HG02981 (cell line): ENCODE measurements around the gene APOL1.
"Not testable (repeated sequence)": the region's sequence is repeated elsewhere in the genome, so short reads cannot be mapped to it uniquely, and the experiment has no call there.

ENCODE experiments used
- ATAC-seq: cut with Tn5 transposase; IDR thresholded peaks from one replicate; pipeline ENCODE4 v1.9.1; 2021; ENCODE audit warnings: mild to moderate bottlenecking, moderate library complexity; ENCODE audit not compliant: unreplicated experiment

The APOL1 gene

DNA sequence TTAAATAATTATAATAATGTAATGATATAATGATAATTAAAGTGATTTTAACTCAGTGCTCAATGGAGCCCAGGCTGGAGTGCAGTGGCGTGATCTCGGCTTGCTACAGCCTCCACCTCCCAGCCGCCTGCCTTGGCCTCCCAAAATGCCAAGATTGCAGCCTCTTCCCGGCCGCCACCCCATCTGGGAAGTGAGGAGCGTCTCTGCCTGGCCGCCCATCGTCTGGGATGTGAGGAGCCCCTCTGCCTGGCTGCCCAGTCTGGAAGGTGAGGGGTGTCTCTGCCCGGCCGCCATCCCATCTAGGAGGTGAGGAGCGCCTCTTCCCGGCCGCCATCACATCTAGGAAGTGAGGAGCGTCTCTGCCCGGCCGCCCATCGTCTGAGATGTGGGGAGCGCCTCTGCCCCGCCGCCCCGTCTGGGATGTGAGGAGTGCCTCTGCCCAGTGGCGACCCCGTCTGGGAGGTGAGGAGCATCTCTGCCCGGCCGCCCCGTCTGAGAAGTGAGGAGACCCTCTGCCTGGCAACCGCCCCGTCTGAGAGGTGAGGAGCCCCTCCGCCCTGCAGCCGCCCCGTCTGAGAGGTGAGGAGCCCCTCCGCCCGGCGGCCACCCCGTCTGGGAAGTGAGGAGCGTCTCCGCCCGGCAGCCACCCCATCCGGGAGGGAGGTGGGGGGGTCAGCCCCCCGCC is 37.6 kb downstream of the APOL1 start:
- ATAC-seq = not testable (repeated sequence)

DNA sequence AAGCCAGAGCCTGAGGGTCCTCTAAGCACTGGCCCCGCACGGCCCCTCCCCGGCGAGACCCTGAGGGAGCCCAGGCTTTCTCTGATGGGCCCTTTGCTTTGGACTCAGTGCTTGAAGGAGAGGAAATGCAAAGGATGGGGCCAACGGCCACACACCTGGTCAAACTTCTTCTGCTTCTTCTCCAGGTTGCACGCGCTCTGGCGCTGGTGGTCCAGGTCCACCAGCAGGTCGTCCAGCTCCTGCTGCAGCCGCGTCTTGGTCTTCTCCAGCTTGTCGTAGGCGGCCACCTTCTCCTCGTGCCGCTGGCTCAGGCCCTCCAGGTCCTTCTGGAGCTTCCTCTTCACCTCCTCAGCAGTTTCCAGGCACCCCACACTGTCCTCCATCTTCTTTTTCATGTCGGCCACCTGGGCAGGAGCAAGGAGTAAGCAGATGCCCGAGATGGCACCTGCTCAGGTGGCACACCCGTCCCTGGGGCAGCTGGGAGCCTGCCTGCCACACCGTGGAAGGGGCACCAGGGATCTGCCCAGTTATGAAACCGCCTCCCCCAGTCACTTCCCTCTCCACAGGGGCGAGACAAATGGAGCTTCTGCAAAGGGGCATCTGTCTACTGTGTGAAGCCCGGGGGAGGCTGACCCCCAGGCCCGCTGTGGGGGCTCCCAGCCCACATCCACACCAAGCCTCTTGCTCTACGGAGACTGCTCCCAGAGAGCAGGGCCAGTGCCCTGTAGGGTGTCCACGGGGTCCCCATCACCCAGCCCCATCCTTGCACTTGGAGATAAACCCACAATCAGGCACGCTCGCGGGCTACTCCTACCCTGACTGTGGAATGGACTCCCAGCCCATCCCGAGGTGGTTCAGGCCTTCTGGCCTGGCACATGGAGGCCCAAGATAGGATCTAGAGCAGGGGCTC is 39.2 kb downstream of the APOL1 start:
- ATAC-seq = no peak

DNA sequence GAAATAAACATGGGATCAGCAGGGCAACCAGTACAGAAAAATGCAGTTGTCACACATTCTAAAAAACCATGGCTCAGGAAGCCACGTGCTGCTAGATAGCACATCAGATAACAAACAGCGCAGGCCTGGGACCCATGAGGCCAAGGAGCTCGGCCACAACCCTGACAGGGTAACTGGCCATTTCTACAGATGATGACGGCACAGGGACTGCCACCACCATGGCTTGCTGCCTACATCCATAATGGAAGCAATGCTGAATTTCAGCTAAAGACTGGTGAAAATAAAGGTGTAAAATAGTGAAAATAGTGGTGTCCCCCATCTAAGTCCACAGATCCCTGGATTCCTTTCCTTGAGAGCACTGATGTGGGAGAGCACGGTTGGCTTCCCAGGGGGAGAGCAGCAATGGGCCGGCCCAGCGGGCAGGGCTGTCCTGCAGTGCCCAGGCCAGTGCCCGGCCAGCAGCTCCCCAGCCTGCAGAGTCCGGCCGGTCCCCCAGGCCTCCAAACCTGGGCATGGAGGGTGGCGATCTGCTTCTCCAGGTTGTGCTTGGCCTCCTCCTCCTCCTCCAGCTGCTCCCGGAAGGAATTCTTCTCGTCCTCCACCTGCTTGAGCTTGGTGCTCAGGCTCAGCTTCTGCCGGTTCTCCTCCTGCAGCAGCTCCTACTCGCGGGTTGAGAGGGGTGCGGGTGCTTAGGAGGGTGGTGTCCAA is 40.0 kb downstream of the APOL1 start:
- no peak for ATAC-seq

DNA sequence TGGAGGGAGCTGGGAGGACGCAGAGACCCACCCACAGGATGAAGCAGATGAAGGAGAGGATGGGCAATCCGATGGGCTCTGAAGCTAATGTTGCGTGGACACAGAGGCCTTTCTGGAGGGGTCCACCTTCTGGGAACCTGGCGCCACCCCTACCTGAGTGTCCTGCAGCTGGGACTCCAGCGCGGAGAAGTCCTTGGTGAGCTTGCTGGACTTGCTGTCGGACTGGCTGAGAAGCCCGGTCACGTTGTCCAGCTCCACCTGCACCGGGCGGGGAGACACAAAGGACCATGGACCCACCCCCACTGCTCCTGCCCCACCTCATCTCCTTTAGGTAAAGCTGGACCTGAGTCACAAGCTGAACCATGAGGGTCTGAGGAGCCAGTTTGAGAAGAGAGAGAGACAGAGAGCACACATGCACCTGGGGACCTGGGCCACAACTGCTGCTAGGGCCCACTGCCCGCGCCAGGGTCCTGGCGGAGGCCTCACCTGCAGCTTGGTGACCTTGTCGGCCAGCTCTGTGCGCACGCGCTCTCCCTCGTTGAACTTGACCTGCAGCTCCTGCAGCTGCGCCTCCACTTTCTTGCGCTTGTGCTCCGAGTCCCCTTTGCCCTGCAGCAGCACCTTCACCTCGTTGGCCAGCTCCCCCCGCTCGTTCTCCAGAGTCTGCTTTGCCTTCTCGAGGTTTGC is 40.8 kb downstream of the APOL1 start:
- no peak for ATAC-seq

DNA sequence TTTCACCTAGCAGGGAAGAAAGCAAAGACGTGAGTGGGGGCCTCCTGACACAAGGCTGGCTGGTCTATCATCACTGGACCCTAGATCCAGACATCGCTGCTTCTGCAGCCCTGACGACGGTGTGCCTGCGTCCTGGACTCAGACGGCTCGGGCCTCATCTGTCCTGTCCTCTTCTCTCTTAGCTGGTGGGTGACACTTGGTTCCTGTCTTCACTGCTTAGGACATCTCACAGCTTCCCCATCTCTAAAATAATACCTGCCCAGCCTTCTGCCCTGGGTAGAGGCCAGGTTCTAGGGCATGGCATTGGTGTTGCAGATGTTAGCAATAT is 41.3 kb downstream of the APOL1 start:
- no peak for ATAC-seq

DNA sequence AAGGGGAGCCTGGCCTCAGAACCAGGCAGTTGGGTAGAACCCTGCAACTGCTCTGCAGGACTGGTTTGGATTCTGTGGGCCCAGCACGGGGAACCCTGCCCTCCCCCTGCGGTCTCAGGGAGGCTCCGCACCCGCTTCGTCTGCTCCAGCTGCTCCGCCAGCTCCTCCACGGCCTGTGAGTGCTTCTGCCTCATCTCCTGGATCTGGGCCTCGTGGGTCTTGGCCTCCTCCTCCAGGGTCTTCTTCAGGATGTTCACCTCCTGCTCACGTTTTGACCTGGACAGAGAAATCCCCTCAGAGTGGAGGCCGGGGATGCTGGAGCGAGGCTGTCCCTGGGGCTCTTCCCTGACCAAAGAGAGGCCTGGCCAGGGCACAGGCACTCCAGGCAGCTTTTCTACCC is 41.9 kb downstream of the APOL1 start:
- no peak for ATAC-seq

DNA sequence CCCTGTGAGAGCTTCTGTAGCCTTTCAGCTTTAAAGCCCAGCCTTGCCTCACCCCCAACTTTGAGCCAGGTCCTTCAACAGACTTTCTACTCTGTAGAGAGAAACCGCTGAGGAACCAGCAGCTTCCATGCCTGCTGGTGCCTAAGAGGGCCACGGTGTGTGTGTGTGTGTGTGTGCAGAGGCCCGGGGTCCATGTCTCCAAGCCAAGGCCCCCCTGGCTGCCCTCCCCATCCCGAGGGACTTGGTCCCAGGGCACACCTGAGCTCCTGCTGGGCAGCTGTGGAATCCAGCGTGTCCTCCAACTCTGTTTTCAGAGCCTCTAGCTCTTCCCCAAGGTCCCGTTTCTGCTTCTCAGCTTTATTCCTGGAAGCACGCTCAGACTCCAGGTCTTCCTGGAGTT is 42.3 kb downstream of the APOL1 start:
- ATAC-seq = no peak

DNA sequence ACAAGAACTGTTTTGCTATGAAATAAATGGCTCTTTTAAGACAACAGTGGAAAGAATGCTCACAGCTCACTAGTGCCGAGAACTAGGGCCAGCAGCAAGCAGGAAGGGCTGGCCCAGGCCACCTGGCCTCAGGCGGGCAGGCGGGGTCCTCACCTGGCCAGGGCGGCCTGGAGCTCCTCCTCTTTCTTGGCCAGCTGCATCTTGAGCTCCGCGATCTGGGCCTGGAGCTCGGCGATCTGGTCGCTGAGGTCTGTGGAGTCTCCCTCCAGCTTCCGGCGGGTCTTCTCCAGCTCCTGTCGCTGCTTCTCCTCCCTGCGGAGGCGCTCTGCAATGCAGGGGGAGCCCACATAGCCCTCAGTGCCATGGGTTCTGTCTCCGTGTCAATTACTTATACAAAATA is 43.8 kb downstream of the APOL1 start:
- ATAC-seq = no peak

DNA sequence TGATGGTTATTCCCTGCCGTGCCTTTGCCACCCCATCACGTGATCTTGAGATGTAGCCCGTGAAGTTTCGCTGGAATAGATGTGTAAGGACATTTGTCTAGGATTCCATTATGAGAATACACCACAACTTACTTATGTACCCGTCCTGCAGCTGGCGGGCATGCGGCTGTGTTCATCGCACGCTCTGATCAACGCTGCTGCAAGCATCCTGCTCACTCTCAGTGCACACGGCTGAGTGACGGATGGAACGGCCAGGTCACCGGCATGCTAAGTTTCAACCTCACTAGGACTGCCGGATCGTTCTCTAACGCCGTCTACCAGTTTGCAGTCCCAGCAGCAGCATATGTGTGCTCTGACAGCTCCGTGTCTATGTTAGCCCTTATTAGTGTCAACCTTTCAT is 44.6 kb downstream of the APOL1 start:
- no peak for ATAC-seq

DNA sequence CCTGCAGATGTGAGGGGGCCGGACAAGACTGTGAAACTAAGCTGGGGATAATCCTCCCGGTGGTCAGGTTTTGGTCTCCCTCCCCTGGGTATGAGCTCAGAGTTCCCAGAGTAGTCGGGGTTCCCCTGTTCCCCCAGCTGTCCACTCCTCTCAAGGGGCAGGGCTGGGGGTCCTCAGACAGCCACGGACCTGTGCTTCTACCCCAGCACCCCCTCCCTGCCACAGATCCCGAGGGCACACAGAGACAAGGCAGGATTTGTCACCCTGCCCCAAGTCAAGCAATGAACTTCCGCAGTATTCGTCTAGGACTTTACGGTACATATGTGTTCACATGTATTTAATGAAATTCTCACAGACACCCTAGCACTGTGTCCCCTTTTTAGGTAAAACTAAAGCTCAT is 45.2 kb downstream of the APOL1 start:
- ATAC-seq = no peak

DNA sequence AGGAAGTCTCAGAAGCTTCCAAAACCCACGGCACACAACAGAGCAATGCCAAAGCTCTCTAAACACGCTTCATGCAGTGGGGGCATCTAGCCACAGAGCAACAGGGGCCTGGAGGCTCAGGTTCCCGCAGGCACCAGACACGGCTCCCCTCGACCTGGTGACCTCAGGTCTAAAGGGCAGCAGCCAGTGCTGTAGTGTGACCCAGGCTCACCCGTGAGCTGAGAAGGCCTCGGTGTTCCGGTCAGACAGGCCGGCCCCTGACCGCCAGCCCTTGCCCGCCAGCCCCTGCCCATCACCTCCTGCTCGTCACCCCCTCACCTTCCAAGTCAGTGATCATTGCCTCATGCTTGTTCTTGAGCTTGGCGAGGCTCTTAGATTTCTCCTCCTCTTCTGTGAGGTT is 45.7 kb downstream of the APOL1 start:
- ATAC-seq = no peak

DNA sequence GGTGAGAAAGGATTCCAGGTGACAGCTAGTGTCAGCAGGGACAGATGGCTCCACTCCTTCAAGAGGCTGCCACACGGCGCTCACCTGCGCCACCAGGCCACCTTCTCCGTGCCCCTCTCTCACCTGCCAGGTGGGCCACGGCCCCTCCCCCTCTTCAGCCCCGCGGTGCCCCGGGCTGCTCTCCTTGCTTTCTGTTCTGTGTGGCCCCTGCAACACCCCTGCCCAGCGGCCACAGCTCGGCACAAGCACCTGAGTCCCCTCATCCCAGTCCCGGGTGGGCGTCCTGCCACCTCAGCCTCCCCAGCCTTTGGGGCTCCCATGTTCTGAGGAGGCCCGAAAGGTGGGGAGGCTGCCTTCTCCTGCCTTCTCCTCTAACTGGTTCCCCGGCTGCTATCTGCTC is 46.4 kb downstream of the APOL1 start:
- no peak for ATAC-seq

DNA sequence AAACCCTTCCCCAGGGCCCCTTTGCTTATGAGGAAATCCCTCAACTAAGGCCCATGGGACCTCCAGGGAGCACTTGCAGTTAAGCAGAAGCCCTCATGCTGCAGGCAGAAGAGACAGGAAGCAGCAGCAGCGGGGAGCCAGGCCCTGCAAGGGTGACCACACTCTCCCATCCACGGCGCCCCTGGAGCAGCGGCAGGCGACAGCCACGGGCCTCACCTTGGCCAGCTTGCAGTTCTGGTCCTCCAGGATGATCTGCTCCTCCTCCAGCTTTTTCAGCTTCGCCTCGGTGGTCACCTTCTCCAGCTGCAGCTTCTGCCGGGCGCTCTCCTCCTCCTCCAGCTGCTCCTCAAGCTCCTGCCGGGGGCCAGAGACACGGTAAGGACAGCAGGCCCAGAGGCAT is 47.0 kb downstream of the APOL1 start:
- ATAC-seq = no peak

DNA sequence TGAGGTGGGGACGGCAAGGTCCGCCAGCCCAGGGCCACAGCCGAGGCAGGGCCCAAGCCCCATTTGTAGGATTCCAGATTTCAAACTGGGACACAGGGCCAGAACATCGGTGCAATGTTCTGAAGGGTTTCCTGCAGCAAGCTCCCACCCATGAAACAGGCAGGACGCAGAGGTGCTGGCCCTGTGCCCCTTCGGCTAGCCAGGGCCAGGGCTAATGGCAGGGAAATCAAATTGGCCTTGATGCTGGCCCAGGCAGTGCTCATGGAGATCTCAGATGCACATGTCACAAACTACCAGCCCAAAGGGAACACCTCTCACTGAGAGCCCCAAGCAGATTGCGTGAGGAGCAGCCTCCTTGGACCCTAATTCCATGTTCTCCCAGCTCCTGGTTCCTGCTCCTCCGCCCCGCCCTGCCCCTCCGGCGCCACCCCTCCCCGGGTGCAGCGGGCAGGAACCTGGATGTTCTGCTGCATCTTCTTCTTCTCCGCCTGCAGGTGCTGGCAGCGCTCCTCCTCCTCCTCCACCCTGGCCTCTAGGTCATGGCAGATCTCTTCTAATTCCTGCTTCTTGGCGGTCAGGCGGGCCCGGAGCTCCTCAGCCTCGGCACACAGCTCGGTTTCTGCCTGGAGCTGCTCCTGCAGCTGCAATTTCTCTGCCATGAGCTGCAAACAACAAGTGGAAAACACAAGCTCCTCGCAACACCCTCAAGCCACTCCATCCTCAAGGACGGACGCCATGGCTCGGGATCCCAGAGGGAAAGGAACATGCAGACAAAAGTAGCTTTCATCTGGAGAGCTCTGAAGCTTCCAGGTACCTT is 47.7 kb downstream of the APOL1 start:
- ATAC-seq = no peak

DNA sequence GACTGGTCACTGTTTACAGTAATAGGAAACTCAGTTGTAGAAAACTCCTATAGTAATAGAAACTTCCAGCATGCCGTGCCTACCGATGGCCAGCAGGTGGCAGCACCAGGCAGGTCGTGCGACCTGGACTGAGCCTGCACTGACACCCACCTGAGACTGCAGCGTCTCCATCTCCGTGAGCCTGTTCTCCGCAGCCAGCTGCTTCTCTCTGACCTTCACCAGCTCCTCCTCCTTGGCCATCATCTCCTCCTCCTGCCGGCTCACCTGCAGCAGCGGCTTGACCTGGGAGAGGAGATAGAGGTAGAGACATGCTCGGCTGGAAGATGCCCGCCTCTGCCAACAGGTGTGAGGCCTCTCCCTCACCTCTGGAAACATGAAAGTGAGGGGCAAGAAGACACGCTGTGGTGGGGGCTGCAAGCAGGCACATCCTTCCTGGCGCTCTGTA is 48.5 kb downstream of the APOL1 start:
- ATAC-seq = no peak

DNA sequence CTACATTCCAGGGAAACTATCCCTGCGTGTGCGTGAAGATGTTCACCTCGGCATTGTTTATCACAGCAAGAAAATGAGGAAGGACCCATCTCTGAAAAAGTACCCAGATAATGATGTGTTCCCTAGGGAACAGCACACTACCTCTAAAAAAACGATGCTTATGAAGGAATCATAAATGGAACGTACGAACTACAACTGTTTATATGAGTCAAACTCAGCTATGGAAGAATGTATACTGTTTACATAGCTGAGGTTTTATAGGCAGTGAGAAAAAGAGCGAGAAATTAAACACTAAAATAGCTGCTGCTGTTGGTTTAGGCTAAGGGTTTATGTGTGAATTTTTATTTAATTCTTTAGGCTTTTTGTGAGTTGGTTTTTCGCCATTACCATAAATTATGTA is 48.9 kb downstream of the APOL1 start:
- ATAC-seq = no peak

DNA sequence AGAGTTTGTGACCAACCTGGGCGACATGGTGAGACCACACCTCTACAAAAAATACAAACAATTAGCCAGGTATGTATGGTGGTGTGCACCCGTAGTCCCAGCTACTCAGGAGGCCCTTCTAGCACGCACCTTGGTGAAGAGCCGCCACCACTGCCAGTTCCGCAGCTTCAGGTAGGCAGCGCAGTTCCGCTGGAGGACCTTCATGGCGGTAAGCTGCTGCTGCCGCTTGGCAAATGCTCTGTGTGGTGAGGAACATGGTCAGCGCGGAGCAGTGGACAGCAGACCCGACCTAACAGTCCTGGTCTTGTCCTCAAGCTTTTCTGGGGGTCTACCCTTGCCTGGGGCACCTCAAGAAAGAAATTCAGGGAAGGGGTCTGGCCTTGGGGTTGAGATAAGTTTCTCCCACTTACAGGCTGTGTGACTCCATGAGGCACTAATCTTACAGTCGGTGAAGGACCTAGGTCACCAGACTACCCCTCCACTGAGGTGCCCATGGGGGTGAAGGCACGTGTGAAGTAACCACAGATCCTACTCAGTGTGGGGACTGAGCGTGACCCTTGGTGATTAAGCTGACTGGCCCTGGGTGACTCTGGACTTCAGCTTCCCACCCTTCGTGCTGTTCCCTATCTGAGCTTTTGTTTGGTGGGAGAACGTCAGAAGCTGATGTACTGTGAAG is 49.6 kb downstream of the APOL1 start:
- ATAC-seq = no peak

DNA sequence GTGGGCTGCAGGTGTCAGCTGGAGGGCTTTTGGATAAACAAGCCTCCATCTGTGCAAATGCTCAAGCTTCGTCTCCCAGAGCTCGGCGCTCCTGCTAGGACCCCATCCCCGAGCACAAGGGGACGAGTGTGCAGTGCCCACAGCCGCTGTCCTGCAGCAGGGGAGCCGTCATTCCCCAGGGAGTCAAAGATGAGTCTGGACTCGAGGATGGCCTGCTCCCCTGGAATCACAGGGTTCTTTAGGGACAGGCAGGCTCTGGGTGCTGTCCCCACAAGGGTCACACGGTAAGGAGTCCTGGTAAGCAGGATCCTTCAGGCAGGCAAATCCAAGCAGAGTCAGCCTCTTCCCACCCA is 50.2 kb downstream of the APOL1 start:
- ATAC-seq = no peak

DNA sequence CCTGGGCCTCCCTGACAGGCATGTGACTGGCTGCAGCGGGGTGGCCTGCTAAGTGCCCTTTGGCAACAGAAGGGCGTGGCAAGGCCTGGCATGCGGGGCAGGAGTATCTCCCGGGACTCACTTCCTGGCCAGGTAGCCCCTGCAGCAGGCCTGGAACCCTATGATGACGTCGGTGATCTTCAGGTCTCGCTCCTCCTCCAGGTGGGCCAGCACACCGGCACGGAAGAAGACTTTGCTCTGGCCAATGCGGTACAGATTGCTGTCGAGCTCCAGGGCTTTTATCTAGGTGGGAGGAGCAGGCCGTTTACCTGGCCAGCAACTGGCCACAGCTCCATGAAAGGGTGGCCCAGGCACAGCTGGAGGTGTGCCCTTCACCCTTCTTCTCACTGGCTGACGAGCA is 50.9 kb downstream of the APOL1 start:
- no peak for ATAC-seq

DNA sequence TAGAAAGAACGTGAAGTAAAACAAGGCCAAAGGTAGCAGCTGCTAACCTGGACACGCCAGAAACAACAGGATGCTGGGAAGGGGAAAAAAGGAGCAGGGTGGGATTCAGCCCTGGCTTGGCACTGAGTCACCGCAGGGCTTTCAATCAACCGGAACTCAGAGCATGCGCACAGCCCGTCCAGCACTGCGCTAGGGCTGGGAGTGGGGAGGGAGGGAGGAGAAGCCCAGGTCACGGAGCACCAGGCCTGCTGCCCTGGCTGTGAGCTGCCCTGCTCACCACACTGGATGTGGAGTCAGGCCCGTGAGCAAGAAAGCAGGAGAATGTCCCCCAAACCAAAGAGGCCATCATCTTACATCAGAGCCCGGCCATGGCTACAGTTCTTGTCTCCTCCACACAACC is 51.5 kb downstream of the APOL1 start:
- no peak for ATAC-seq
